HepG2 (cell line): ENCODE data around the gene FDPS. TPM values are rescaled to one million over a fixed set of nuclear protein-coding genes. Genes with fewer than 3 reads are reported as not detected.

Experiments used
- ATF2 ChIP-seq: sonication (generic); formaldehyde crosslinking; IDR thresholded peaks from 2 replicates; pipeline ENCODE4 v1.4.0; 2020; ENCODE audit warnings: missing genetic modification reagents
- HMG20B ChIP-seq: conservative IDR thresholded peaks from 2 replicates; pipeline ENCODE4 v1.6.1; 2016; ENCODE audit warnings: missing genetic modification reagents, missing compliant biosample characterization
- HNF1B ChIP-seq: sonication (generic); formaldehyde crosslinking; IDR thresholded peaks from 2 replicates; pipeline ENCODE4 v1.5.1; 2020; ENCODE audit warnings: mild to moderate bottlenecking, moderate library complexity, missing genetic modification reagents
- MAF1 ChIP-seq: sonication (generic); formaldehyde crosslinking; IDR thresholded peaks from 2 replicates; pipeline ENCODE4 v1.5.0; 2020; ENCODE audit warnings: missing genetic modification reagents, borderline replicate concordance
- MAFF ChIP-seq: IDR thresholded peaks from 2 replicates; pipeline ENCODE4 v1.6.1; 2011; ENCODE audit warnings: low read depth, low read length, improper control_type of control experiment
- NFIC ChIP-seq: IDR thresholded peaks from 2 replicates; pipeline ENCODE4 v1.6.1; 2012; ENCODE audit warnings: mild to moderate bottlenecking, low read length, inconsistent platforms
- PHF21A ChIP-seq: sonication (generic); formaldehyde crosslinking; IDR thresholded peaks from 2 replicates; pipeline ENCODE4 v1.5.0; 2020; ENCODE audit warnings: mild to moderate bottlenecking, missing genetic modification reagents
- SIN3B ChIP-seq: fragments of 150-350 bp; IDR thresholded peaks from 2 replicates; pipeline ENCODE4 v1.6.1; 2014; ENCODE audit warnings: low read length
- THAP9 ChIP-seq: sonication (generic); formaldehyde crosslinking; IDR thresholded peaks from 2 replicates; pipeline ENCODE4; 2020; ENCODE audit warnings: missing genetic modification reagents, mild to moderate bottlenecking, borderline replicate concordance
- WIZ ChIP-seq: sonication (generic); formaldehyde crosslinking; IDR thresholded peaks from 2 replicates; pipeline ENCODE4 v1.5.1; 2020; ENCODE audit warnings: mild to moderate bottlenecking, missing genetic modification reagents
- ZNF501 ChIP-seq: sonication (generic); formaldehyde crosslinking; IDR thresholded peaks from 2 replicates; pipeline ENCODE4 v1.5.1; 2020; ENCODE audit warnings: mild to moderate bottlenecking, moderate library complexity, missing genetic modification reagents
- ZNF580 ChIP-seq: IDR thresholded peaks from 2 replicates; pipeline ENCODE4 v1.6.1; 2016; ENCODE audit warnings: low read depth, borderline replicate concordance
- ZNF589 ChIP-seq: sonication (generic); formaldehyde crosslinking; conservative IDR thresholded peaks from 2 replicates; pipeline ENCODE4 v1.8.0; 2022; ENCODE audit warnings: mild to moderate bottlenecking, moderate library complexity, missing genetic modification reagents
- ZNF687 ChIP-seq: sonication (generic); formaldehyde crosslinking; IDR thresholded peaks from 2 replicates; pipeline ENCODE4 v1.5.1; 2020; ENCODE audit warnings: mild to moderate bottlenecking, missing genetic modification reagents, moderate library complexity
- ZNF740 ChIP-seq: sonication (generic); formaldehyde crosslinking; IDR thresholded peaks from 2 replicates; pipeline ENCODE4 v1.4.0; 2020; ENCODE audit warnings: missing genetic modification reagents
- ZNF747 ChIP-seq: sonication (generic); formaldehyde crosslinking; IDR thresholded peaks from 2 replicates; pipeline ENCODE4 v1.8.1; 2023; ENCODE audit warnings: missing genetic modification reagents, mild to moderate bottlenecking, borderline replicate concordance
- ZNF841 ChIP-seq: sonication (generic); formaldehyde crosslinking; IDR thresholded peaks from 2 replicates; pipeline ENCODE4 v1.8.1; 2023; ENCODE audit warnings: missing genetic modification reagents, borderline replicate concordance
- polyA plus RNA-seq, 8 experiments: library from polyadenylated mRNA; depleted of rRNA in 3 of 8; stranded (reverse) in 7 of 8; unstranded in 1 of 8; fragments of >200 nt; fragmentation: Illumina TruSeq in 4 of 8; extraction: Trizol in 4 of 8; gene quantifications; 2 replicates each; pipeline versions ENCODE4 v1.2.1 to v1.2.3, GENCODE V29; 2011 to 2016; ENCODE audit warnings: low read depth in 4 of 8, missing spikeins in 1 of 8, mixed read lengths in 1 of 8; ENCODE audit not compliant: insufficient read depth in 1 of 8
- total RNA-seq, 5 experiments: library from RNA; depleted of rRNA; stranded (reverse); fragments of >200 nt; fragmentation: Illumina TruSeq; extraction: Trizol; gene quantifications; 2 replicates each; pipeline ENCODE4 v1.2.3, GENCODE V29; 2016; ENCODE audit warnings: low read depth in 1 of 5

FDPS gene
- total and polyA plus RNA-seq, 2 of the 13 experiments (the other 11 are each of a cell fraction or from before 2014, with no cell fraction given) = 264 to 519 TPM

- TF ChIP-seq HMG20B (0 out of 2 replicates have a peak, but pooled peaks have one; percentile 16), NFIC (no peak), ZNF580 (CRISPR knock-in tag) (no peak; the same call in 1 of the 2 replicates), ZNF740 (CRISPR knock-in tag) (no peak), ZNF841 (CRISPR knock-in tag) (no peak), HNF1B (no peak; the same call in 1 of the 2 replicates), WIZ (CRISPR knock-in tag) (peak; percentile 41; the same call in 1 of the 2 replicates), ZNF687 (CRISPR knock-in tag) (peak; percentile 92), MAF1 (CRISPR knock-in tag) (0 out of 2 replicates have a peak, but pooled peaks have one; percentile 25), PHF21A (CRISPR knock-in tag) (peak; percentile 77), ZNF747 (peak; percentile 58; the same call in 1 of the 2 replicates), SIN3B (peak; percentile 37; the same call in 1 of the 2 replicates), ZNF501 (CRISPR knock-in tag) (0 out of 2 replicates have a peak, but pooled peaks have one; percentile 31), MAFF (no peak), THAP9 (CRISPR knock-in tag) (peak; percentile 84; the same call in 1 of the 2 replicates), ATF2 (peak; percentile 74; the same call in 1 of the 2 replicates), ZNF589 (CRISPR knock-in tag) (no peak; the same call in 1 of the 2 replicates)
Observed at GRCh38 chr1:155308493-155309422, at the start of gene FDPS (continued).
